GM21619 (cell line): ENCODE measurements around the gene VTCN1.
"Not testable (repeated sequence)": the region's sequence is repeated elsewhere in the genome, so short reads cannot be mapped to it uniquely, and the experiment has no call there.

Source experiments
- ATAC-seq: cut with Tn5 transposase; IDR thresholded peaks from one replicate; pipeline ENCODE4 v1.9.1; 2021; ENCODE audit not compliant: unreplicated experiment

Gene VTCN1

DNA sequence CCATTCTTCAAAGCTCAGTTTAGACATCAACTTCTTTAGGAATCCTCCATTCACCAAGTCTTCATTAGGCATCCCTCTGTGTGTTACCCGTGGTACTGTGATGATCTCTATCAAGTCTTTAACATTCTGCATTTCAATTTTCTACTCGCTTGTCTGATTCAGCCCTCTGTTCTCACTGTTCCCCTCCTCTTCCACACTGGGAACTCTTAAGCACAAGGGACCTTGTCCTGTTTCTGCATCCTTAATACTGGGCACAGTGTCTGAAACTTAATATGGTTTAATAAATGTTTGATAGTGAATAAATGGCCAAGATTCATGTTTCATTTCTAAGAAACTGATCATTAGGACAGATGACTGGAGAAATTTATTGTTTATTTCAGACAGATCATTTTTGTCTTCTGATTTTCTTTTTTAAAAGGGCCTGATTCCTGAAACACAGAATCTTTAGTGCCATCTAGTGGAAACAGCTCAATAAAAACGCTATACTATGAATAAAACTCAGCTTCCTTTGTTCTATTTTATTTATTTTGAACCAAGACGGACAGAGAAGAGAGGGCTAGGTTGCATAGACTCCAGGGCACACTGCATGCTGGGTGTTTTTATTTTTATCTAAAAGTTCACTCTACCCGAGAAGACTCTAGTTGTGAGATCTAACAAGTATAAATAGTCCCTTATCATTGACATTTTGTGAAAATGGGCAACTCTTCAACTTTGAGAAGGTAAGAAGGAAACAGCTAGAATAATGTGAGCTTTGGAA is 82.2 kb downstream of the VTCN1 start:
- no peak for ATAC-seq

DNA sequence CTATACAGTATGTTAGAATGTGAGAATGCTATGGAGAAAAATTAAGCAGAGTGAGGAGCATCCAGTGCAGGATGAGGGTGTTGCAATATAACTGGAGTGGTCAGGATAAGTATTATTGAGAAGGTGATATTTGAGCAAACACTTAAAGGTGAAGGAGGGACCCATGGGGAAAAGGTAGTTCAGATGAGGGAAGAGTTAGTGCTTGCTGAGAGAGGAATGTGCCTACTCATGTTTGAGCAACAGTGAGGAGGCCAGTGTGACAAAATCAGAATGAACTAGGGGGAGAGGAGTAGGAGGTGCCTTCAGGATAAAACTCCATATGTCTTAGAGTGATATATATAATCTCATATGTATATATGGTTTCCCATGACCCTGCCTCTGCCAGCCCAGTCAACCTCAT is 82.9 kb downstream of the VTCN1 start:
- no peak for ATAC-seq

DNA sequence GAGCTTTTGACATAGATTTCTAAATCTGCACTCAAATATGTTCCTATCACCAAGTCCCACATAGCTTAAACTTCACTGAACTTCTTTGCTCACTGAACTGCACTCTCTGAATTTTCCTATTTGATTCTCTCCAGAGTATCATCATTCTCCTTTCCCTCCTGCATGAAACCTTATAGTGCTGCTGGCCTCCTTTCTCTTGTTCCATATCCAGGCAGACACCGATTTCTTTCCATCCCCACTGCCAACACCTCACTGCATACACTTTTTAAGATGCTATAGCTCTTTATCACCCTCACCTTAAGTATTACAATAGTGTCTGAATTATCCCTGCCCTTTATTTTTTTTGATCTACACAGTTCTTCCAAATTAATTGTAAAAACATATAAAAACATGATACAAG is 86.1 kb downstream of the VTCN1 start:
- no peak for ATAC-seq

GRCh38 chr1:117123274-117123673 is 87.5 kb downstream of the VTCN1 start:
- ATAC-seq: no peak

DNA sequence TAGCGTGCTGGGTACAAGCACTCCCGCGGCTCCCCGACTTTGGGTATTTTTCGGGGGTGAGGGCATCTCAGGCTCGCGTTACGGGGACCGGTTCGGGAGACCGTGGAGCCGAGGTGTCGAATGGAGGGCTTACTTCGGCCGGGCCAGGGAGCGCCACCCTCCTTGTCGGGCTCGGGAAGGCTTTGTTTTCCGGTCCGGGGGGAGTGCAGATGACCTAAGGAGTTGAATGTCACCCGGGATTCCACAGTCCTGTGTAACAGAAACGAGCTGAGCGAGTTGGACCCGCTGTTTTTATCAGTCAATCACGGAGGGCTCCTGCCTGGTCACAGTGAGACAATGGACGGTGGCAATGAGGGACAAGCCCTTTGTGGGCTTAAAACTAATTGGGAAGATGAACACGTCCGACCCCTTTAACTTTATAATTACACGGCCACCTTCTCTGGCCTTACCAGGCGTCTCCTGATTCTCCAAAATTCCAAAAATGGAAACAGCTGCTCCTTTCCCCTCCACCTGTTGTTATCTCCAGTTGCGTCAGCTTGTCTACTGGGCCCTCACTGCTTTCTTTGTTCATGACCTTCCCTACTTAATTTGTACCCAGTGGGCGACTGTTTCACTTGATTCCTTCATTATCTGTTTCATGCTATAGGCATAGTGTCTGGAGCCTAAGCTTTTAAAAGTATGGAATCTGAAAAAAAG is 88.2 kb downstream of the VTCN1 start:
- no peak for ATAC-seq

- ATAC-seq: peak; percentile 92
These were observed 89.0 kb downstream of the VTCN1 start, which contains the start of gene TRIM45 for GRCh38 chr1:117121589-117122329. TSS of gene TRIM45 (minus strand) at chr1:117121749. CDS start at chr1:117121201, 548 bp downstream.

DNA sequence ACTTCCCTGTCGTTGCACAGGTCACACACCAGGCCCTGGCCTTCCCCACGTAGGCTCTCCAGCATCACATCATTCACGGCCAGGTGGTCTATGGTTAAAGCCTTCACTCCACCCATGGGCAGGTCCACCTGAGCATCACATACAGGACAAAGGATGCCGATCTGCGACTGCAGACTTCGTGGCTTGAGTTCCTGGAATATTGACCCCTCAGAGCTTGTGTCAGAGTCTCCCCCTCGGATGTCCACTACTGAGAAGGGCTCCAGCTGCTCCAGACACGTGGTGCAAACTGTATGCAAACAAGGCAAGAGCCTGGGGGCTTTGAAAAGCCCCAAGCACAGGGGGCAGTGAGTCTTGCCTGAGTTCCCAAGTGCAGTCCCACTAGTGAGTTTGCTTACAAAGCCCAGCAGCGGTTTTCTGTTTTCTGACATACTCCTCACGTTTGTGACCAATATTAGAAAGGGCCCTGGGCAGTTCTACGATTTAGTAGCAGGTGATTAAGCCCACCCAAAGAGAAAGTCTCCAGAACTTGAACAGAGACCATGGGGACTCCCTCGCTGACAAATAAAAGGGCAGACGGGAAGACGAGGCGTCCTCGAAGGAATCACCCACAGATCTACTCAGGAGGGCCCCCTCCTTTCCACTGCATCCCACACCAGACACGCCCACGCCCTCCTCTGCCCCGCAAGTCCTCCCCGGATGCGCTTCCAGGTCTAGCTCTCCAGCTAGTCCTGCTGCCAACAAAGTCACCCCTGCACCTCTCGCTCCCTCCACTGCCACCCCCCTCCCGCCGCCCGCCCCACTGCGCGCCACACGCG is 89.7 kb downstream of the VTCN1 start:
- ATAC-seq: no peak

- ATAC-seq: not testable (repeated sequence)
These were observed 91.6 kb downstream of the VTCN1 start for GRCh38 chr1:117119144-117119543.

DNA sequence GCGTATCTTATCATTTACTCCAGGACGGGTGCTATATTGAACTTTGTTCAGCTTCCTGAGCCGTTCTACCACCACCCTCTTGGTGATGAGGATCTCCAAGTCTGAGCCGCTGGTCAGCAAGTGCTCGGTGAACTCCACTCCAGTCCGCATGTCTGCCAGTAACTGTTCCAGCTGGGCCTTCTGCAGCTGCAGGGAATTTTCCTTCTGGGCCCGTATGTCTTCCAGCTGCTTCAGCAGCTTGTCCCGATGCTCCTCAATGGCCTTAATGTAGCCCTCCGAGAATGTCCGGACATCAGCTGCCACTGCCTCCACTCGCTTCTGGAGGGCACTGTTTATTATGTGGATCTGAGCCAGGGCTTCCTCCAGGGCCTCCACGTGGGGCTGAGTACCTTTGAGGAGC is 92.6 kb downstream of the VTCN1 start:
- ATAC-seq: no peak

- no peak for ATAC-seq
These were observed 93.0 kb downstream of the VTCN1 start for GRCh38 chr1:117117697-117118096.

- ATAC-seq: no peak
These were observed 94.0 kb downstream of the VTCN1 start for GRCh38 chr1:117116784-117117130.

GRCh38 chr1:117116090-117116783 is 94.5 kb downstream of the VTCN1 start:
- ATAC-seq: no peak

DNA sequence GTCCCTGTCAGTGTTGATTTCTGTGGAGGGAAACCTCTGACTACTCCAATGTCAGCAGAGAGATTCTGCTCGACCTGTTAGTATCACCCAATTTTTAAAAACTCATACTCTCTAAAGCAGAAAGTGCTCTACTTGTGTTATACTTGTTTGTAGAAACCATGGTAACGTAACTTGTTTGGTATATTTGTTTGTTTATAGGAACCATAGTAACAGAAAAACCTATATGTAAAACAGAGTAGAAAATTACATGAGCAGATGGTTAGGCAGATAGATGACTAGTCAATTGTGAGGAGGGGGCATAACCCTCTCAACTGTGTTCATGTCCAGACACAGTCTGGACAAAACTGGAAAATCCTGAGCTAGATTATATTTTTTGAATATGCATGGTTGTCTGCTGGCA is 95.8 kb downstream of the VTCN1 start:
- ATAC-seq: no peak

DNA sequence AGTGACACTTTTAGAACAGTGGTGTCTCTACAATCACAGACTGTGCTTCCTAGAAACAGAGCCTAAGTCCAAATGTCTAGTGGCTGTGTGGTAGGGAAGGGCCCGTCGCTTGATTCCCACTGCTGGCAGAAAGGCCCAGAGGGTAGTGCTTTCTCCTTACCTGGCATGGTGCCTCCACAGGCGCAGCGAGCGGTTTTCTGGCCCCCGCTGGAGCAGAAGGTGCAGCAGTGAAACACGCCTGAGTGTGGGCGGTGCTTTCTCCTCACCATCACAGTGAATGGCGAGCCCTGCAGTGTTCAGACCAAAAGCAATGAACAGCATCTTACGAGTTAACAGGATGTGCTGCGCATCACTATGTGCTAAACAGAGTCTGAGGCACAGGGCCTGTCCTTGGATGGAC is 97.5 kb downstream of the VTCN1 start:
- ATAC-seq: no peak

DNA sequence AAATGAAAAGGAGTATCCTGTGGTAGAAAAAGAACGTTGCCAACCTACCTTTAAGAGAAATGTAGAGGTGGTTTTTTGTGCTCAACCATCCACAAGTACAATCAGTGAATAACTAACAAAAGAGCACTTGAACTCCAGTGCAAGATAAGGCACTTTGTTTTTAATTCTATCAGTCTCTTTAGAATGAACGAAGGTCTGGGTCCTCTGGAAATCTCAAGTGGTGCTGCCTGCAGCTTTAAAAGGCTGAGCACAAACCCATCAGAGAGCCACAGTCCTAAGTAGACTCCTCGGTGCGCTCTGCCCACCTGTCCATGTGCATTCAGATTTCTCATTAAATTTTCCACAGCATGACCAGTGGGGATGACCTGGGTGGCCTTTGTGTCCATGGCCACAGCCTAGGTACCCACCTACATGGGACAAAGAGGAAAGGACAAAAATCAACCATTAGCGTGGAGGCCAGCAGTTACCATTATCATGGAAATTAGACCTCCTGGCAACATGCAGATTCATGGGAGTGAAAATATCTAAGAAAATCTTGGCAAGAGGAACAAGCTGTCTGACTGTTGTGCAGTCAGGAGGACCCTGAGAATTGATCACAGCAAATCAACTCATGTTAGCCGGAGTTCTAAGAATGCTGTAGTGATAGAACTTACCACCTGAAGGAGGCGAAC is 98.5 kb downstream of the VTCN1 start:
- no peak for ATAC-seq

DNA sequence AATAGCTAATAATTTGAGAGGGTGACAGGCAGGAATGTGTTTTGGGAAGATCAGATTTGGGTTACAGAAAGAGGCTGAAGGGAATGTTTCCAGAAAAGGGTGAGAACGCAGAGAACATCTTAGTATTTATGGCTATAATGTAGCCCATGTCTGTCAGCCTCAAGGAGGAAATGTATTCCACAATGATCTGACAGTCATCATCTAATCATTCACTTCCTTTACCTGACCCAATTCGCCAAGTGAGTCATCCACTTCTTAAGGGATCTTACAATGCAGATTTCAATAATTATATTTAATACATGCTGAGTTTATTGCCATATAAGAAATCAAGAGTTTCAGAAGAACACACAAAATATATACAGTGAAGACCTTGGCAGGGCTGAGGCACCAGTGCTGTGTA is 100.0 kb downstream of the VTCN1 start:
- ATAC-seq: no peak

DNA sequence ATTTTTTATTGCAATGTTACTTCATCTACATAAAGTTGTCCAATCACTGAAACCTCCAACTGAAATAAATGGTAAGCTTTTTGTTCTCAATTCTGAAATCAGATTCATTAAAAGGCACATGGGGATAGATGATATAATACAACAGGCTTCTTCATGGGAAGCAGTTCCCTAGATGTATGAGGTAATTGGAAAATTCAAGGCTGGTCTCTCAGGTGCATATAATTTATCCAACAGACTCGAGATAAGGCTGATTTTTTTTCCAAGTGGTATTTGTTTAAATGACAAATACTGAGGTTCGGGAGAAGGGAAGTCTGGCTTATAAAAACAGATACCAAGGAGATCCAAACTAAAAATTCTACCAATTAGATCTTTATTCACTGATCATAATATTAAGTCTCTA is 103.4 kb downstream of the VTCN1 start:
- no peak for ATAC-seq

DNA sequence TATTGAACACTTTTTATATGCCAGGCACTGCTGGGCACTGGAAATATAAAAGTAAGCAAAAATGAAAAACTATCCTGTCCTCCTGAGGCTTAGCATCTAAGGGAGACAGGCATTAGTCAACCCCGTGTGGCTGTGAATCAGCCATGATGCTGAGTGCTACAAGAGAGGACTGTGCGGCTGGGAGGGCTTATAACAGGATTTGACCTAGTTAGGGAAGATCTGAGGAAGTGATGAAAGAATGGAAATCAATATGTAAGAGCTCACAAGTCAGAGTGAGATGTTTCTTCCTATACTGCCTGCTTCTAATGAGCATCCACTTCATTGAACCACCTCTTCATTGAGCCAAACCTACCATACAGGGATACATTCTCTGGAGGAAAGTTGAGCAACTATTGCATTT is 104.2 kb downstream of the VTCN1 start:
- no peak for ATAC-seq

DNA sequence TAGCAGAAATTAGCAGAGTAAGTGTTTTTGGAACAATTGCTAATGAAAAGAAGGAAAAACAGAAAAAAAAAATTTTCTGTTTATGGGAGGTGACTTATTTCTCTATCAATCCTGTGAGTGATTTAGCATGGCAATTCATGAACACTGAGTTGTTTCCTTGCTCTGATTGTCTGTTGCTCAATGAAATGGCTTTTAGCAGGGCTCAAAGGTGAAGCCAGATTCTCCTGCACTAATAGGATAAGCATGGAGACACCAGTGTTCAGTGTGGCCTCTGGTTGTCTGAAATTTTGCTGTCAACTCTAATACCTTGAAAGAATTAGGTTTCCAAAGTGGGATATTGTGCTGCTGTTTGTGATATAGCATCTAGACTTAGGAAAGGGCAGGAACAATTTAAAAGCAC is 105.0 kb downstream of the VTCN1 start:
- ATAC-seq: no peak

DNA sequence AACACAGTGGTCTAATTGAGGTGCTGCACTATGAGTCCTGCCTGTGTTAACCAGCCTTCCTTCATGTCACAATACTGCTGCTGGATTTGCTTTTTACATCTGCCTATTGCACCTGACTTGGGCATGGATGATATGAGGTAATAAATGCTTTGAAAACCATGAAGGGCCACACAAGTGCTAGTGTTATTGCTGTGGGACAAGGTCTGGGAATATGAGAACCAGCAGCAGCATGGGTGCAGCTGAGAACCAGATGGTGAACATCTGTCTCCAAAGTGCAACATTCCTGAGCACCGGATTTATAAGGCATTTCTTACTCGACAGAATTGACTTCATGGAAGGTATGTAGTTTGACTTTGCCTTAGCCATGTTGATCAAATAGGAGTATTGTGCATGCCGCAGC is 105.7 kb downstream of the VTCN1 start:
- ATAC-seq: no peak
